Astrocyte of the cerebellum (primary cell): Measurements from ENCODE around the gene SNX21.
A peak's percentile ranks its signal among the peaks of the same experiment; 100 is the strongest.

Experiments
- DNase-seq: peaks from one replicate; pipeline ENCODE4 v3.0.0-alpha.2; 2011; ENCODE audit warnings: low read depth
- H3K4me3 ChIP-seq: 2 replicates; pipeline ENCODE4 v1.5.1; 2011; ENCODE audit warnings: mild to moderate bottlenecking, low read depth, low read length, moderate library complexity
- in situ Hi-C: cut with HindIII; loops from 2 replicates; pipeline ENCODE4 v1.10.0; 2017; ENCODE audit warnings: low sequenced_read_pairs
- TF ChIP-seq, protein P1 (sequence below): IDR thresholded peaks from 2 replicates; pipeline ENCODE4 v1.5.1; 2012; ENCODE audit warnings: low read length, low read depth, moderate library complexity, mild to moderate bottlenecking; ENCODE audit errors: missing control alignments

Gene SNX21

DNA sequence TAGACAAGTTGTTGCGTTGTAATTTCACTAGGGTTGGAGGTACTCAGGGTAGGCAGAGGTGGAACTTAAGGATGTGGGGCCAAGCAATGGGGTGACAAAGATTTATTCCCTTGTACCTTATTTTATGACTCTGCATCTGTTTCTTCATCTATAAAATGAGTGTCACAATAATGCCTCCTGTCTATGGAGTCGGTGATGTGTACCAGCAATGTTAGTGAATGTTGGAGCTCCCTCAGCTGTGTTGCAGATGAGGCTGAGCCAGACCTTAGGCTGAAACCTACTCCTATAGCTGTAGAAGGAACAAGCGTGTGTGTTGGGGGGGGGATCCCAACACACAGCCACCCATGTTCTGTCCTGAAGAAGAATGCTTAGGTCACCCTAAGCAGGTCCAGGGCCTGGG lies 16.6 kb upstream of the SNX21 start:
- DNase-seq, result no peak
- no peak overlapping the region for H3K4me3 ChIP-seq
- in situ Hi-C loops, result no loop called here
- TF ChIP-seq, protein P1, sequence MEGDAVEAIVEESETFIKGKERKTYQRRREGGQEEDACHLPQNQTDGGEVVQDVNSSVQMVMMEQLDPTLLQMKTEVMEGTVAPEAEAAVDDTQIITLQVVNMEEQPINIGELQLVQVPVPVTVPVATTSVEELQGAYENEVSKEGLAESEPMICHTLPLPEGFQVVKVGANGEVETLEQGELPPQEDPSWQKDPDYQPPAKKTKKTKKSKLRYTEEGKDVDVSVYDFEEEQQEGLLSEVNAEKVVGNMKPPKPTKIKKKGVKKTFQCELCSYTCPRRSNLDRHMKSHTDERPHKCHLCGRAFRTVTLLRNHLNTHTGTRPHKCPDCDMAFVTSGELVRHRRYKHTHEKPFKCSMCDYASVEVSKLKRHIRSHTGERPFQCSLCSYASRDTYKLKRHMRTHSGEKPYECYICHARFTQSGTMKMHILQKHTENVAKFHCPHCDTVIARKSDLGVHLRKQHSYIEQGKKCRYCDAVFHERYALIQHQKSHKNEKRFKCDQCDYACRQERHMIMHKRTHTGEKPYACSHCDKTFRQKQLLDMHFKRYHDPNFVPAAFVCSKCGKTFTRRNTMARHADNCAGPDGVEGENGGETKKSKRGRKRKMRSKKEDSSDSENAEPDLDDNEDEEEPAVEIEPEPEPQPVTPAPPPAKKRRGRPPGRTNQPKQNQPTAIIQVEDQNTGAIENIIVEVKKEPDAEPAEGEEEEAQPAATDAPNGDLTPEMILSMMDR, result no peak

DNA sequence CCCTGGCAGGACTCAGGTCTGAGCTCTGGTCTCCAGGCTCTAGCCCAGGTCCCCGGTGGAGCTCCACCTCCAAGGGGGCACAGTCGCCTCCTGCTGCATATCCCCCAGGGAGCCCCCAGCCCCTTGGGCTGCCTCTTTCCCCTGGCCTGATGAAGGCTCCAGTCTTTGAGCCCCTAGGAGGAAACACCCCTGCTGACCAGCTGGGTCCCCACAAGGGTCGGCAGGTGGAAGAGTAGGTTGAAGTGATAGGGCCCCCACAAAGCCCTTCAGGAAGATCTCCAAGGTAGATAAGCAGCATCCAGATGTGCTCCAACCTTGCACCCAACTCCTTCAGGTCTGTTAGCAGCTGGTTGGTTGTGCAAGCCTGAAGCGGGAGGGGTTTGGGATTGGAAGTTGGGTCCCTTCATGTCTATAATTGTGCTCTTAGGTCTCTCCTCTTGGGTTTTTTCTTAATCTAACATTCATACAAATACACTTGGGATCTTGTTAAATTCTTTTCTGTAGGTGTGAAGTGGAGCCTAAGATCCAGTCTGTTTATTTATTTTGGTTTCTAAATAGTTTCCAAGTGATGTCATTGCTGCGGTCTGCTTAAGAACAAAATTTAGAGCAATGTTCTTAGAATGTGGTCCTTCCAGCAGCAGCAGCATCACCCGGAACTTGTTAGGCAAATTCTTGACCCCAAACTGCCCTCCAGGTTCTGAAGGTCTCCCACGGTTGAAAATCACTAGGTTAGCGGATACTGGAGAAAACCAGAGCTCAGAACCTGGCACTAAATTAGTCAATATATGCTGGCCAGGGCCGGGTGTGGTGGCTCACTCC lies 16.0 kb upstream of the SNX21 start:
- DNase-seq, result peak; percentile 71
- no peak overlapping the region for H3K4me3 ChIP-seq
- in situ Hi-C loops, result no loop called here
- TF ChIP-seq, protein P1, result no peak

DNA sequence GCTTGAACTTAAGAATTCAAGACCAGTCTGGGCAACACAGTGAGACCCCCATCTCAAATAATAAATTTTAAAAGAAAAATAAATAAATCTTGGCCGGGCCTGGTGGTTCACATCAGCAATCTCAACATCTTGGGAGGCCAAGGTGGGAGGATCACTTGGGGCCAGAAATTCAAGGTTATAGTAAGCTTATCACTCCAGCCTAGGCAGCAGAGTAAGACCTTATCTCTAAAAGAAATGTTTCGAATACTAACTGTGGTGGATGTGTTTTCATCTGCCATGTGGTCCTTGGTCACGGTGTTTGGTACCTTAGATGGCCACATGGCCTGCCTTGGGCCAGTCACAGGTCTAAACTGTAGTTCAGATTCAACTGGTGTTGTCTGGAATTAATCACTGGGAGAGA lies 15.4 kb upstream of the SNX21 start:
- in situ Hi-C loops, result no loop called here

DNA sequence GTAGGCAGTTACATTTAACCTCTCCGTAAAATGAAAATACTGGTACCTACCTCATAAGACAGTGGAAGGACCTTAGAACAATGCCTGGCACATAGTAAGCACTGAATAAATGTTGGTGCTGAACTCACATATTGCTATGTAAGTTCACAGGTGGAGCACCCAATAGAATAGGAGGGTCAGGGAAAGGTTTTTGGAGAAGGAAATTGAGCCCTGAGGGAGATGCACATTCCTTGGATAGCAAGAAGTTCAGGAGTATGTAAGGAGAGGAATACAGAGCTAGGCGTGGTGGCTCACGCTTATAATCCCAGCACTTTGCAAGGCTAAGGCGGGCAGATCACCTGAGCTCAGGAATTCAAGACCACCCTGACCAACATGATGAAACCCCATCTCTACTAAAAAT lies 14.1 kb upstream of the SNX21 start:
- H3K4me3 ChIP-seq, result no peak overlapping the region
- in situ Hi-C loops, result no loop called here
- TF ChIP-seq, protein P1, result no peak
- DNase-seq, result no peak

More for the DNA sequence above, 15.4 kb upstream of the SNX21 start:
- no peak for DNase-seq
- H3K4me3 ChIP-seq, result no peak overlapping the region
- TF ChIP-seq, protein P1, result no peak

DNA sequence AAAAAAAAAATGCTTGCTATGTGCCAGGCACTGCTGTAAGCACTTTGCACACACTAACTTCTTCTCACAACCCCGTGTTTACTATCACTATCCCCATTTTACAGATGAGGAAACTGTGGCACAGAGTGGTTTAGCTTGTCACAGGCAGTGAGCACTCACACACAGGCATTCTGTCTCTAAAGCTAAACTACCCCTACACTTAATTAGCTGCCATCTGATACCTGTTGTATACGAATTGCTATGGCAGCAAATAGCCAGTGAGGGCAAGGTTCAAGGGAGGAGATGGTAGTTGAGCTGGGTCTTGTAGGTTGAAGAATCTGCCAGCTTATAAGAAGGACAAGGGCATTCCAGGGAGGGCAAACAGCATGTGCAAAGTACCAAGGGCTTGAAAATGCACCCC lies 11.7 kb upstream of the SNX21 start:
- H3K4me3 ChIP-seq, result no peak overlapping the region
- DNase-seq, result no peak
- in situ Hi-C loops, result no loop called here
- TF ChIP-seq, protein P1, result no peak

DNA sequence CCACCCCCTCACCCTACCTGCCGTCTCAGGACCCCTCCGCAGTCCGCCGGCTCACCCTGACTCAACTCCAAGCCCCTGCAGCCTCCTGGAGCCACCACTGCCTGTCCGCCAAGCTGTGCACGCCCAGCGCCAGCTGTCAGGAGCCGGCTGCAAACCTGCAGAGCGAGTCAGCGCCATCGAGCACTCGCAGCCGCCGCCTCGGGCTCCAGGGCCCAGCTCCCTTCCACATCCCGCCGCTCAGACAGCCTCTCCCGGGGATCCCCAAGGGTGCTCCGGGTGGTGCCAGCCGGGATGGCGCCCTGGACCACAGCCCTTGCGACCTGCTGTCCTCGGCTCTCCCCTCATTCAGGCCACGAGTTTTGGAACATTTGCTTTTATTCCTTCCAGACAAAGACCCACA lies 10.7 kb upstream of the SNX21 start:
- in situ Hi-C loops, result no loop called here
- no peak for DNase-seq
- H3K4me3 ChIP-seq, result no peak overlapping the region
- TF ChIP-seq, protein P1, result no peak
